SU-DHL-6 (cell line): ENCODE data around the gene EPHA6.

ENCODE experiments used
- H2AFZ ChIP-seq: fragments of 200-600 bp; sonication (generic); 2 replicates; pipeline ENCODE4 v1.6.1; 2014; ENCODE audit warnings: low read depth, mild to moderate bottlenecking, moderate library complexity, mixed read lengths, antibody characterized with exemption, low read length; ENCODE audit not compliant: severe bottlenecking
- H3F3A ChIP-seq: fragments of 200-600 bp; shearing (Covaris generic); 2 replicates; pipeline ENCODE4 v1.6.0; 2016; ENCODE audit warnings: antibody characterized with exemption, mild to moderate bottlenecking; ENCODE audit not compliant: insufficient read depth
- H3K27ac ChIP-seq: fragments of 200-600 bp; sonication (generic); 2 replicates; pipeline ENCODE4 v1.5.1; 2016; ENCODE audit warnings: low read depth, mild to moderate bottlenecking, low read length, moderate library complexity, mixed read lengths
- H3K27me3 ChIP-seq: fragments of 200-600 bp; sonication (generic), shearing (Covaris generic); 2 replicates; pipeline ENCODE4 v1.6.0; 2014; ENCODE audit warnings: mild to moderate bottlenecking, low read length
- H3K36me3 ChIP-seq: fragments of 200-600 bp; sonication (generic); 2 replicates; pipeline ENCODE4 v1.6.1; 2014; ENCODE audit warnings: mild to moderate bottlenecking, low read length, mixed read lengths
- H3K4me2 ChIP-seq: fragments of 300-600, 200-600 bp; shearing (Covaris generic), sonication (generic); 2 replicates; pipeline ENCODE4 v1.6.0; 2014; ENCODE audit warnings: low read length, low read depth, mild to moderate bottlenecking; ENCODE audit not compliant: poor library complexity, severe bottlenecking
- H3K4me3 ChIP-seq: fragments of 200-600 bp; sonication (generic); 2 replicates; pipeline ENCODE4 v1.5.1; 2014; ENCODE audit warnings: antibody characterized with exemption, low read length, mild to moderate bottlenecking, mixed read lengths; ENCODE audit not compliant: insufficient read depth, poor library complexity, severe bottlenecking
- H3K79me2 ChIP-seq: fragments of 200-600 bp; sonication (generic); 2 replicates; pipeline ENCODE4 v1.6.1; 2014; ENCODE audit warnings: mild to moderate bottlenecking, low read length, moderate library complexity; ENCODE audit not compliant: insufficient read depth
- H3K9ac ChIP-seq: fragments of 200-600 bp; sonication (generic); 2 replicates; pipeline ENCODE4 v1.7.0; 2014; ENCODE audit warnings: mild to moderate bottlenecking, low read length
- H3K9me2 ChIP-seq: fragments of 200-600 bp; sonication (generic); replicated peaks from 2 replicates; pipeline ENCODE4 v1.6.1; 2014; ENCODE audit warnings: low read length; ENCODE audit not compliant: insufficient read depth
- H3K9me3 ChIP-seq: fragments of 200-600 bp; sonication (generic); 2 replicates; pipeline ENCODE4 v1.6.1; 2014; ENCODE audit warnings: low read length, mixed read lengths; ENCODE audit not compliant: insufficient read depth
- H4K20me1 ChIP-seq: fragments of 200-600 bp; sonication (generic); 2 replicates; pipeline ENCODE4 v1.6.1; 2014; ENCODE audit warnings: low read depth, mild to moderate bottlenecking, antibody characterized with exemption, low read length, moderate library complexity, mixed read lengths
- EZH2phosphoT487 ChIP-seq: fragments of 200-600 bp; sonication (generic), shearing (Covaris generic); conservative IDR thresholded peaks from 2 replicates; pipeline ENCODE4 v1.6.1; 2018; ENCODE audit warnings: mild to moderate bottlenecking, antibody characterized with exemption, low read length, moderate library complexity, mixed read lengths
- TF ChIP-seq, protein P1 (sequence below): fragments of 200-600 bp; sonication (generic); IDR thresholded peaks from one replicate; pipeline ENCODE4 v1.5.1; 2017; ENCODE audit warnings: antibody characterized with exemption, mild to moderate bottlenecking, low read length, moderate library complexity; ENCODE audit not compliant: insufficient read depth, poor library complexity, severe bottlenecking

EPHA6 gene

DNA sequence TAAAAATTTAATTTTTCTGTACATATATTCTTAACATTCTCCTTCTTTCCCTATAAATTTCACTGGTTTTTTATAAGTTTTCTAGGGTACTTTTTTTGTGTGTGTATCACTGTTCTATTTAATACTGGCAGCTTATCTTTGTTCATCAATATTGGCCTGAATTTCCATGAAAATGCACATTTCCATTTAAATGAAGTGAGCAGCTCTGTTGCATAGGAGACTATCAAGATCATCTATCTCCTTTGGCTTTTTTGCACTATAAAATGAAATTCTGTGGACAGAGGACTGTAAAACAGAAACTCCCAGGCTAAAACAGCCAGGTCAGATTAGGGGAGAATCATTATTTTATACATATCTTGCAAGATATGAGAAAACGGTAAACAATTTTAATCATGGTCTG is 673.2 kb downstream of the EPHA6 start:
- Histone ChIP-seq H3K27ac (no peak overlapping the region), H3K4me2 (no peak overlapping the region), H3K4me3 (no peak overlapping the region), H3K9me3 (no peaks in the 10 kb centered on the region), H2AFZ (no peak overlapping the region), H3K9me2 (no peaks in the 10 kb centered on the region), H4K20me1 (no peaks in the 10 kb centered on the region), H3K27me3 (no peaks in the 10 kb centered on the region), H3K79me2 (no peaks in the 10 kb centered on the region), H3K36me3 (no peaks in the 10 kb centered on the region), H3F3A (no peaks in the 10 kb centered on the region), H3K9ac (no peak overlapping the region)
- no peak for TF ChIP-seq EZH2phosphoT487
- TF ChIP-seq, protein P1, sequence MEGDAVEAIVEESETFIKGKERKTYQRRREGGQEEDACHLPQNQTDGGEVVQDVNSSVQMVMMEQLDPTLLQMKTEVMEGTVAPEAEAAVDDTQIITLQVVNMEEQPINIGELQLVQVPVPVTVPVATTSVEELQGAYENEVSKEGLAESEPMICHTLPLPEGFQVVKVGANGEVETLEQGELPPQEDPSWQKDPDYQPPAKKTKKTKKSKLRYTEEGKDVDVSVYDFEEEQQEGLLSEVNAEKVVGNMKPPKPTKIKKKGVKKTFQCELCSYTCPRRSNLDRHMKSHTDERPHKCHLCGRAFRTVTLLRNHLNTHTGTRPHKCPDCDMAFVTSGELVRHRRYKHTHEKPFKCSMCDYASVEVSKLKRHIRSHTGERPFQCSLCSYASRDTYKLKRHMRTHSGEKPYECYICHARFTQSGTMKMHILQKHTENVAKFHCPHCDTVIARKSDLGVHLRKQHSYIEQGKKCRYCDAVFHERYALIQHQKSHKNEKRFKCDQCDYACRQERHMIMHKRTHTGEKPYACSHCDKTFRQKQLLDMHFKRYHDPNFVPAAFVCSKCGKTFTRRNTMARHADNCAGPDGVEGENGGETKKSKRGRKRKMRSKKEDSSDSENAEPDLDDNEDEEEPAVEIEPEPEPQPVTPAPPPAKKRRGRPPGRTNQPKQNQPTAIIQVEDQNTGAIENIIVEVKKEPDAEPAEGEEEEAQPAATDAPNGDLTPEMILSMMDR, result no peak

DNA sequence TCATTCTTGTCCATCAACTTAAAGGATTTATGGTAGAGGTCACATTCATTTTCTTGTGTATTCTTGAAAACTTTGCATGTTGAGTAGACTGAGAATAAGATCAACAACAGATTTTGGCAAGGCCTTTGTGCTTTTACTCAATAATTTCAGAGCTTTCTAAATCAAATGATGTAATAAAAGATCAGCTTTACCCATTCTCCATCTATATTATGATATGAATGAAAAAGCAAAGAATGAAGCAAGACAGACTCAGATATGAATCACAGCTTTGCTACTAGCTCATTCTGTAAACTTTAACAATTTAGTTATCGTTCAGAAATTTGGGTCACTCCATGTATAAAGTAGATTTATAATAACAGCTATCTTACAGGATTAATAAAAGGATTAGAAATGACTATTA is 674.3 kb downstream of the EPHA6 start:
- Histone ChIP-seq H2AFZ (no peak overlapping the region), H3F3A (no peaks in the 10 kb centered on the region), H3K79me2 (no peaks in the 10 kb centered on the region), H3K27ac (no peak overlapping the region), H3K9me3 (no peaks in the 10 kb centered on the region), H3K9ac (no peak overlapping the region), H3K27me3 (no peaks in the 10 kb centered on the region), H3K36me3 (no peaks in the 10 kb centered on the region), H3K4me2 (no peak overlapping the region), H3K9me2 (no peaks in the 10 kb centered on the region), H4K20me1 (no peaks in the 10 kb centered on the region), H3K4me3 (no peak overlapping the region)
- TF ChIP-seq, protein P1, result no peak
- TF ChIP-seq EZH2phosphoT487, result no peak

DNA sequence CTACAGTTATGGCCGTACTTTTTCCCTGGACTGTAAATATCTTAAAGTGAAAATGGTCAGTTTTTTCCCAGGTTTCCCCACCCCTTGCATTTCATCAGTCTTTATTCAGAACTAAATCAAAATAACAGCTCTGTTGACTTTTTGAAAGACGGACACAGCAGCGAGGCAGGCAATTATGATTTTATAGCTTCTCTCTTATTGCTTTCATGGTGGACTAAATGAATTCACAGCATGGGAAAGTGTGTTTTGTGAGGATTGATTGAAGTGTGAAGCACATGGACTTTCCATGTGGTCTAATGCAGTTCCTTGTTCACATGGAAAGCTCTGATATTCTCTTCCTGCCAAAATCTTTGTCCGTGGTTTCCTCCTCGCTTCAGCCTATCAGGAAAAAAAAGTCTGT is 681.5 kb downstream of the EPHA6 start:
- Histone ChIP-seq H3K79me2 (no peaks in the 10 kb centered on the region), H3K27ac (no peak overlapping the region), H3K4me3 (no peak overlapping the region), H4K20me1 (no peaks in the 10 kb centered on the region), H3K9me3 (no peaks in the 10 kb centered on the region), H2AFZ (no peak overlapping the region), H3K36me3 (no peaks in the 10 kb centered on the region), H3F3A (no peaks in the 10 kb centered on the region), H3K27me3 (no peaks in the 10 kb centered on the region), H3K9me2 (no peaks in the 10 kb centered on the region), H3K4me2 (no peak overlapping the region), H3K9ac (no peak overlapping the region)
- TF ChIP-seq, protein P1, result no peak
- no peak for TF ChIP-seq EZH2phosphoT487

DNA sequence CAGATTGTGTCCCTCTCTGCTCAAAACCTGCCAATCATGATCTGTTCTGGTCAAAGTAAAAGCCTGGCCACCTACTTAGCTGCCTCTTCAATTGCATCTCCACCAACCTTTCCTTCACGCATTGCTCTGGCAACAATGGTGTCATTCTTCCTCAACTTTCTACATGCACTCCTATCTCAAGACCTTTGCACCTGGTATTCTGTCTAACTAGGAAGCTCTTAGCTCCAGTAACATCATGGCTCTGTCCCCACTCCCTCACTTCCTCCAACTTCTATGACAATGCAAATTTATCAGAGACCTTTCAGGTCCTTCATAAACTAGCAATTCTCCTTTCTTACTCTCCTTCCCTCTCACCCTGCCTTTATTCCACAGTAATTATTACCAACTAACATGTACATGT is 682.7 kb downstream of the EPHA6 start:
- no peak overlapping the region for H3K4me3 ChIP-seq
- H3F3A ChIP-seq, result no peaks in the 10 kb centered on the region
- H3K4me2 ChIP-seq, result no peak overlapping the region
- H2AFZ ChIP-seq, result no peak overlapping the region
- H3K79me2 ChIP-seq, result no peaks in the 10 kb centered on the region
- H3K27me3 ChIP-seq, result no peaks in the 10 kb centered on the region
- H3K9ac ChIP-seq, result no peak overlapping the region
- no peak overlapping the region for H3K27ac ChIP-seq
- no peaks in the 10 kb centered on the region for H3K36me3 ChIP-seq
- no peaks in the 10 kb centered on the region for H3K9me2 ChIP-seq
- no peaks in the 10 kb centered on the region for H4K20me1 ChIP-seq
- TF ChIP-seq, protein P1, result no peak
- TF ChIP-seq EZH2phosphoT487, result no peak
- H3K9me3 ChIP-seq, result no peaks in the 10 kb centered on the region
